Measurements from ENCODE around the gene FERMT3. TPM values are rescaled to one million over a fixed set of nuclear protein-coding genes. Genes with fewer than 3 reads are reported as not detected.
A peak's percentile ranks its signal among the peaks of the same experiment; 100 is the strongest.

The FERMT3 gene
- total and polyA plus RNA-seq, 2 of the 13 experiments (the other 11 are each of a cell fraction or from before 2014, with no cell fraction given), result 0.29 TPM; not detected in 1

DNA sequence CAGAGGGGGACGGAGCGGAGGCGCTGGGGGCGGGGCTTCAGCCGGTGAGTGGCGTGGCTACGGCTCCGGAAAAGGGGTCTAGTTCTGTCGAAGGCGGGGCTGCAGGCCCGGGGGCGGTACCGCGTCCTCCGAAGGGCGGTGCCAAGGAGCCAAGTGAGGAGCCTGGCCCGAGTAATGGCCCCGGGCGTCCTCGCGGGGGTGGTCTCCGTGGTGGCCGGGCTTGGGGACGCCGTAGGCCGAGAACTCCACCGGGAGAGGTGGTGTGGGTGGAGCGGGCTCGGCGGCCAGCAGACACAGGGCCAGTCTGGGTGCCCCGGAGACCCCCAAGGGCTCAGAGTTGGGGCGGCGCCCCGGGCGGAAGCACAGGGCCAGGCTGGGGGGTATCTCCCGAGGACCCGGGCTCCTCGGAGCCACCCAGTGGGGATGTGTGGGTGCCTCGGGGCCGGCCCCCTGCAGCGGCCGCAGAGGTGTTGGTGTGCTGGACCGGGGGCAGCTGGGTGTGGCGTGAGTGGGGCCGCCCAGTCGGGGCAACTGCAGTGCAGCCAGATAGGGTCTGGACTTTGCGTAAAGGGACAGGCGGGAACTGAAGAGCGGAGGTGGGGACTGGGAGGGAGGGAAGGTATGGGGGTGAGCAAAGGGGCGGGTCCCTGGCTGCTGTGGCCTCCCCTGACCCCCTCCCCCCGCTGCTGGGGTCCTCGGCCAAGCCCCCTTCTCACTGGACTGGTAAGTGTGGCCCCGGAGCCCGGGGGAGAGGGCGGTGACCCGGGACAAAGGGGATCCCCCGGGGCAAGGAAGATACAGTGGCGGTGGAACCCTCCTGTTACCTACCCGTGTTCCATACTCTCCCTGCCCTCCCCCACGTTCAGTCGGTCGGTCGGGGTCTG lies 35.2 kb downstream of the FERMT3 start (continued):
- TF ChIP-seq HNRNPLL (IDR thresholded peaks at IDR 0.05; ENCODE audit: low read depth, low read length, poor library complexity, severe bottlenecking) (peak; percentile 52), MTERF4 (CRISPR knock-in tag; IDR thresholded peaks at IDR 0.05) (peak; percentile 41; the same call in 1 of the 2 replicates), ZBTB38 (CRISPR knock-in tag; IDR thresholded peaks at IDR 0.05) (0 out of 2 replicates have a peak, but pooled peaks have one; percentile 31), GABPB1 (CRISPR knock-in tag; IDR thresholded peaks at IDR 0.05) (peak; percentile 50; the same call in 1 of the 2 replicates), ZNF598 (CRISPR knock-in tag; IDR thresholded peaks at IDR 0.05; ENCODE audit: borderline replicate concordance) (peak; percentile 44; the same call in 1 of the 2 replicates), TOPORS (CRISPR knock-in tag; IDR thresholded peaks at IDR 0.05) (no peak), POLR2A (IDR thresholded peaks at IDR 0.05; ENCODE audit: insufficient read depth in 1 of 2, low read depth in 2 of 2, low read length in 2 of 2) (peak in 1 of 2 experiments; percentile 44; a peak in 2 of 4 replicates), DMAP1 (CRISPR knock-in tag; IDR thresholded peaks at IDR 0.05) (no peak), ZFYVE20 (CRISPR knock-in tag; IDR thresholded peaks at IDR 0.05; ENCODE audit: borderline replicate concordance, low read depth) (no peak), HNF1B (CRISPR knock-in tag; IDR thresholded peaks at IDR 0.05) (peak; percentile 17; the same call in 1 of the 2 replicates), ZNF563 (CRISPR knock-in tag; IDR thresholded peaks at IDR 0.05) (peak; percentile 25; the same call in 1 of the 2 replicates), MED8 (CRISPR knock-in tag; IDR thresholded peaks at IDR 0.05; ENCODE audit: insufficient replicate concordance) (no peak), ZBTB43 (CRISPR knock-in tag; conservative IDR thresholded peaks at IDR 0.05) (no peak; the same call in 1 of the 2 replicates), HOXD1 (CRISPR knock-in tag; IDR thresholded peaks at IDR 0.05) (0 out of 2 replicates have a peak, but pooled peaks have one; percentile 55), ZFY (CRISPR knock-in tag; IDR thresholded peaks at IDR 0.05) (no peak; the same call in 1 of the 2 replicates), SP4 (CRISPR knock-in tag; IDR thresholded peaks at IDR 0.05) (peak; percentile 55), NFYB (CRISPR knock-in tag; IDR thresholded peaks at IDR 0.05) (peak; percentile 65), KDM3A (CRISPR knock-in tag; IDR thresholded peaks at IDR 0.05; ENCODE audit: low read depth) (peak; percentile 43; the same call in 1 of the 2 replicates), ZNF512B (CRISPR knock-in tag; IDR thresholded peaks at IDR 0.05; ENCODE audit: borderline replicate concordance) (no peak), NFE2L1 (CRISPR knock-in tag; IDR thresholded peaks at IDR 0.05; ENCODE audit: borderline replicate concordance) (no peak), TBX3 (IDR thresholded peaks at IDR 0.05; ENCODE audit: borderline replicate concordance) (peak; percentile 63; the same call in 1 of the 2 replicates), EED (CRISPR knock-in tag; IDR thresholded peaks at IDR 0.05) (peak; percentile 79; the same call in 1 of the 2 replicates)
